Liver (tissue), 9 donors: Measurements from ENCODE around the gene CNKSR3. TPM values are rescaled to one million over a fixed set of nuclear protein-coding genes. Genes with fewer than 3 reads are reported as not detected.
A peak's percentile ranks its signal among the peaks of the same experiment; 100 is the strongest.

Experiments used
- DNase-seq: peaks from one replicate; pipeline ENCODE4 v3.0.0-alpha.2; 2017; ENCODE audit warnings: low spot score
- H3K27ac ChIP-seq, 2 donors: one replicate each; pipeline ENCODE4 v1.7.0; 2013; ENCODE audit warnings: inconsistent platforms in 2 of 2, low read length in 2 of 2, control low read depth in 1 of 2, low read depth in 1 of 2, mild to moderate bottlenecking in 1 of 2
- H3K27me3 ChIP-seq, 4 donors: one replicate each; pipeline versions ENCODE4 v1.6.1 to v1.7.0; 2013; ENCODE audit warnings: low read length in 3 of 4, inconsistent platforms in 1 of 4, mild to moderate bottlenecking in 1 of 4, moderate library complexity in 1 of 4; ENCODE audit not compliant: control insufficient read depth in 4 of 4, insufficient read depth in 4 of 4
- H3K36me3 ChIP-seq, 4 donors: one replicate each; pipeline versions ENCODE4 v1.6.1 to v1.7.0; 2013; ENCODE audit warnings: low read length in 3 of 4, mild to moderate bottlenecking in 3 of 4, low read depth in 1 of 4, moderate library complexity in 1 of 4; ENCODE audit not compliant: control insufficient read depth in 4 of 4, insufficient read depth in 3 of 4
- H3K4me1 ChIP-seq, 4 donors: one replicate each; pipeline versions ENCODE4 v1.6.1 to v1.7.0; 2013; ENCODE audit warnings: low read length in 3 of 4, mild to moderate bottlenecking in 3 of 4, moderate library complexity in 1 of 4; ENCODE audit not compliant: control insufficient read depth in 4 of 4, insufficient read depth in 4 of 4
- H3K4me3 ChIP-seq, 3 donors: one replicate each; pipeline versions ENCODE4 v1.6.1 to v1.7.0; 2013; ENCODE audit warnings: low read length in 3 of 3, control low read depth in 1 of 3, low read depth in 1 of 3, mild to moderate bottlenecking in 1 of 3
- H3K9ac ChIP-seq, 2 donors: one replicate each; pipeline ENCODE4 v1.7.0; 2013; ENCODE audit warnings: low read length in 2 of 2, mild to moderate bottlenecking in 2 of 2, moderate library complexity in 2 of 2, control low read depth in 1 of 2, low read depth in 1 of 2
- H3K9me3 ChIP-seq, 4 donors: one replicate each; pipeline versions ENCODE4 v1.6.1 to v1.7.0; 2013; ENCODE audit warnings: low read length in 3 of 4; ENCODE audit not compliant: control insufficient read depth in 4 of 4
- EGR1 ChIP-seq, 2 donors: IDR thresholded peaks; 2 replicates each; pipeline ENCODE4 v1.6.1; 2016 to 2018; ENCODE audit warnings: antibody characterized with exemption in 2 of 2, low read depth in 2 of 2
- FOXA1 ChIP-seq: IDR thresholded peaks from 2 replicates; pipeline ENCODE4 v1.6.1; 2016; ENCODE audit warnings: antibody characterized with exemption
- FOXA2 ChIP-seq: IDR thresholded peaks from 2 replicates; pipeline ENCODE4 v1.6.1; 2016; ENCODE audit warnings: antibody characterized with exemption
- GABPA ChIP-seq, 2 donors: IDR thresholded peaks in 1 of 2; conservative IDR thresholded peaks in 1 of 2; 2 replicates each; pipeline ENCODE4 v1.6.1; 2016; ENCODE audit warnings: antibody characterized with exemption in 2 of 2, mild to moderate bottlenecking in 1 of 2, moderate library complexity in 1 of 2
- HNF4A ChIP-seq, 2 donors: conservative IDR thresholded peaks; 2 replicates each; pipeline ENCODE4 v1.6.1; 2016; ENCODE audit warnings: antibody characterized with exemption in 2 of 2, mild to moderate bottlenecking in 2 of 2
- HNF4G ChIP-seq: IDR thresholded peaks from 2 replicates; pipeline ENCODE4 v1.6.1; 2016; ENCODE audit warnings: antibody characterized with exemption
- JUND ChIP-seq, 2 donors: IDR thresholded peaks; 2 replicates each; pipeline ENCODE4 v1.6.1; 2016; ENCODE audit warnings: antibody characterized with exemption in 2 of 2
- NR2F2 ChIP-seq: IDR thresholded peaks from 2 replicates; pipeline ENCODE4 v1.6.1; 2016; ENCODE audit warnings: antibody characterized with exemption
- RAD21 ChIP-seq, 2 donors: IDR thresholded peaks; 2 replicates each; pipeline ENCODE4 v1.6.1; 2016; ENCODE audit warnings: antibody characterized with exemption in 2 of 2, mild to moderate bottlenecking in 2 of 2
- RXRA ChIP-seq, 2 donors: IDR thresholded peaks; 2 replicates each; pipeline ENCODE4 v1.6.1; 2017 to 2018; ENCODE audit warnings: antibody characterized with exemption in 2 of 2, mild to moderate bottlenecking in 1 of 2
- SP1 ChIP-seq: IDR thresholded peaks from 2 replicates; pipeline ENCODE4 v1.6.1; 2018; ENCODE audit warnings: antibody characterized with exemption, mild to moderate bottlenecking
- TAF1 ChIP-seq: conservative IDR thresholded peaks from 2 replicates; pipeline ENCODE4 v1.6.1; 2016; ENCODE audit warnings: antibody characterized with exemption, mild to moderate bottlenecking
- YY1 ChIP-seq: IDR thresholded peaks from 2 replicates; pipeline ENCODE4 v1.6.1; 2016; ENCODE audit warnings: antibody characterized with exemption, mild to moderate bottlenecking
- WGBS: extraction: QIAGEN DNeasy Blood & Tissue Kit; methylation state at CpG from one replicate; pipeline ENCODE4 v1.1.7; 2013; 5-methylcytosine and 5-hydroxymethylcytosine counted together
- polyA plus RNA-seq, 2 donors: library from polyadenylated mRNA; stranded (reverse) in 1 of 2; unstranded in 1 of 2; fragments of 200-250 nt in 1 of 2; fragments of >200 nt in 1 of 2; fragmentation: Nextera tagmentation in 1 of 2; extraction: Ambion mirVana in 1 of 2; gene quantifications; one replicate each; pipeline versions ENCODE4 v1.2.1 to v1.2.3, GENCODE V29; 2013 to 2015
- total RNA-seq, 2 donors: library from RNA; depleted of rRNA; stranded (reverse); fragments of >200 nt; gene quantifications; one replicate each; pipeline ENCODE4 v1.2.3, GENCODE V29; 2014
- TF ChIP-seq, protein P1 (sequence below): IDR thresholded peaks from 2 replicates; pipeline ENCODE4 v1.6.1; 2016; ENCODE audit warnings: antibody characterized with exemption
- TF ChIP-seq, protein P2 (sequence below): fragments of 150-350 bp; IDR thresholded peaks from 2 replicates; pipeline ENCODE4 v1.5.1; 2017; ENCODE audit warnings: improper control_type of control experiment, low read depth, low read length; ENCODE audit not compliant: missing input control
- TF ChIP-seq, protein P3 (sequence below): IDR thresholded peaks from 2 replicates; pipeline ENCODE4 v1.6.1; 2016; ENCODE audit warnings: antibody characterized with exemption
- TF ChIP-seq, protein P4 (sequence below): IDR thresholded peaks from 2 replicates; pipeline ENCODE4 v1.6.1; 2016; ENCODE audit warnings: antibody characterized with exemption, mild to moderate bottlenecking
- TF ChIP-seq, protein P5 (sequence below): IDR thresholded peaks from 2 replicates; pipeline ENCODE4 v1.6.1; 2016; ENCODE audit warnings: antibody characterized with exemption
- donor health status: healthy.
- donor health status: healthy.
- donor health status: healthy.
- donor health status: healthy.
- donor health status: healthy.

Gene CNKSR3
- total and polyA plus RNA-seq, 4 donors, result 6.4 to 22.7 (median 15.0) TPM

DNA sequence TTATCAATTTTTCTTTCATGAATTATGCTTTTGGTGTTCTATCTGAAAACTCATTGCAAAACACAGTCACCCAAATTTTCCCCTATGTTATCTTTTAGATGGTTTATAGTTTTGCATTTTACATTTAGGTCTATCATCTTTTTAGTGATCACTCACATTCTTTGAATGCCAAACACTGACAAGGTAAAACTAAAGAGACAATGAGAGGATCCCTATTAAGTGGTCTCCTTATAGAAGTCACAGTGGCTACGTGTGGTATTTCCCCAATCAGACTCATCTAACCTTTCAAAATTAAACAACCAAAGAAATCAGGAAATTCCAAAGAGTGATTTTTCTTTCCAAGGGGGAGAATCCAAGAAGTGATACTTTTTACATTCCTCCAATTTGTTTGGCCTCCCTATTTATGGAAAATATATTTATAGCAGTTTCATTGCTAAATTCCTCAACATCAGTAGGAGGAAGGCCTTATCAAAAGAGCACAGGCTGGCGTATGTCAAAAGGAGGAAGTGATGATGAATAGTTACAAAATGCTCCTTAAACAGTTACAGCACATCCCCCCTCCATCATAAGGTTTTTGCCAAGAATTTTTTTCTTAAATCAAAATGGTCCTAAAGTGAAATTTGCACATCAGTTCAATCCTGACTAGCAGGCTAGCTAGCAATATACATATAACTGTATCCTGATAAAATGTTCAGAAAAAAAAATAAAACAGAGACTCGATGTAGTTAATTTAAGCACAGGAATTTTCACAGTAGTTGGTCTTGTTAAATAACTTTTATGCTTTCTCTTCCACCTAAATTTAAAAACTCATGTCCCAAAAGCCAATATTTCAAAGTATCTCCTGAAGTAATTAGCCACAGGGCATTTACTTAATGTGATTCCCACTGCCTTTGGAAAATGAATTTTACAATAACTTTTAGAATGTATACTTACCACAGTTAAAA lies 77.7 kb downstream of the CNKSR3 start:
- Histone ChIP-seq H3K27me3 (no peaks in the 10 kb centered on the region), H3K27ac (peak overlapping the region; percentile 3 to 31), H3K9ac (no peak overlapping the region), H3K36me3 (peaks cover 0 to 13% (median 5%) of the 10 kb centered on the region in 4 donors), H3K4me1 (peaks cover 4 to 30% (median 28%) of the 10 kb centered on the region in 4 donors), H3K4me3 (no peak overlapping the region), H3K9me3 (no peaks in the 10 kb centered on the region)
- 59% methylated on average over 3 of the region's 3 CpGs for WGBS
- TF ChIP-seq HNF4G (no peak), RAD21 (IDR thresholded peaks at IDR 0.05) (peak; percentile 30 to 35), NR2F2 (peak; percentile 81)
- no peak for DNase-seq

DNA sequence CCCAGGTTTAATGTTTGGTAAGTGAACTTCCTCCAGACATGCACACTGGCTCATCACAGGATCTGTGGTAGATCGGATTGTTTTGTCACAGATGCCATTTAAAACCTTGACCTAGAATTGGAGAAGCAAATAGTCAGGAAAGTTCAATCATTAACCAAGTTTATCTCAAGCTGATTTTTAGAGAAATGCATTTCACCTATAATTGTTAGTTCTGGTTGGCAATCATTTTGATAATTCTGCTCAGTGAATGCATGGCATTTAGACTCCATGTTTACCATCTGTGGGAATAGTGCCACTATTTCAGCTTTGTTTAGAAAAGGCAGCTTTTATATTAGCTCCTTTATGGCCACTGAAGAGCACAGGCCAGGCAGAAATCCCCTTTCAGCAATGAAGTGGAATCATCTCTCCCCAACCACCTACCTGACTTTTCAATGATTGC lies 80.0 kb downstream of the CNKSR3 start:
- Histone ChIP-seq H3K9me3 (no peaks in the 10 kb centered on the region), H3K36me3 (peaks cover 1 to 13% (median 4%) of the 10 kb centered on the region in 4 donors), H3K27ac (peak overlapping the region; percentile 81 to 84), H3K4me3 (peak overlapping the region; percentile 22 to 76 (median 63)), H3K27me3 (no peaks in the 10 kb centered on the region), H3K4me1 (peaks cover 4 to 34% (median 30%) of the 10 kb centered on the region in 4 donors), H3K9ac (peak overlapping the region in 1 of 2 donors; percentile 97)
- TF ChIP-seq HNF4G (no peak), FOXA1 (no peak), SP1 (peak; percentile 74), RAD21 (IDR thresholded peaks at IDR 0.05) (no peak), YY1 (peak; percentile 96), GABPA (IDR thresholded peaks at IDR 0.05 in 1 of 2, conservative IDR thresholded peaks at IDR 0.05 in 1 of 2) (no peak), HNF4A (conservative IDR thresholded peaks at IDR 0.05) (peak; percentile 38 to 58), TAF1 (peak; percentile 90), RXRA (IDR thresholded peaks at IDR 0.05) (peak; percentile 29 to 69), EGR1 (IDR thresholded peaks at IDR 0.05; ENCODE audit: low read depth in 2 of 2) (no peak), FOXA2 (peak; percentile 20), JUND (IDR thresholded peaks at IDR 0.05) (peak in 1 of 2 donors; percentile 60), NR2F2 (no peak)
- TF ChIP-seq, protein P1, sequence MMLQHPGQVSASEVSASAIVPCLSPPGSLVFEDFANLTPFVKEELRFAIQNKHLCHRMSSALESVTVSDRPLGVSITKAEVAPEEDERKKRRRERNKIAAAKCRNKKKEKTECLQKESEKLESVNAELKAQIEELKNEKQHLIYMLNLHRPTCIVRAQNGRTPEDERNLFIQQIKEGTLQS, result no peak
- TF ChIP-seq, protein P2, sequence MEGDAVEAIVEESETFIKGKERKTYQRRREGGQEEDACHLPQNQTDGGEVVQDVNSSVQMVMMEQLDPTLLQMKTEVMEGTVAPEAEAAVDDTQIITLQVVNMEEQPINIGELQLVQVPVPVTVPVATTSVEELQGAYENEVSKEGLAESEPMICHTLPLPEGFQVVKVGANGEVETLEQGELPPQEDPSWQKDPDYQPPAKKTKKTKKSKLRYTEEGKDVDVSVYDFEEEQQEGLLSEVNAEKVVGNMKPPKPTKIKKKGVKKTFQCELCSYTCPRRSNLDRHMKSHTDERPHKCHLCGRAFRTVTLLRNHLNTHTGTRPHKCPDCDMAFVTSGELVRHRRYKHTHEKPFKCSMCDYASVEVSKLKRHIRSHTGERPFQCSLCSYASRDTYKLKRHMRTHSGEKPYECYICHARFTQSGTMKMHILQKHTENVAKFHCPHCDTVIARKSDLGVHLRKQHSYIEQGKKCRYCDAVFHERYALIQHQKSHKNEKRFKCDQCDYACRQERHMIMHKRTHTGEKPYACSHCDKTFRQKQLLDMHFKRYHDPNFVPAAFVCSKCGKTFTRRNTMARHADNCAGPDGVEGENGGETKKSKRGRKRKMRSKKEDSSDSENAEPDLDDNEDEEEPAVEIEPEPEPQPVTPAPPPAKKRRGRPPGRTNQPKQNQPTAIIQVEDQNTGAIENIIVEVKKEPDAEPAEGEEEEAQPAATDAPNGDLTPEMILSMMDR, result no peak
- TF ChIP-seq, protein P3, sequence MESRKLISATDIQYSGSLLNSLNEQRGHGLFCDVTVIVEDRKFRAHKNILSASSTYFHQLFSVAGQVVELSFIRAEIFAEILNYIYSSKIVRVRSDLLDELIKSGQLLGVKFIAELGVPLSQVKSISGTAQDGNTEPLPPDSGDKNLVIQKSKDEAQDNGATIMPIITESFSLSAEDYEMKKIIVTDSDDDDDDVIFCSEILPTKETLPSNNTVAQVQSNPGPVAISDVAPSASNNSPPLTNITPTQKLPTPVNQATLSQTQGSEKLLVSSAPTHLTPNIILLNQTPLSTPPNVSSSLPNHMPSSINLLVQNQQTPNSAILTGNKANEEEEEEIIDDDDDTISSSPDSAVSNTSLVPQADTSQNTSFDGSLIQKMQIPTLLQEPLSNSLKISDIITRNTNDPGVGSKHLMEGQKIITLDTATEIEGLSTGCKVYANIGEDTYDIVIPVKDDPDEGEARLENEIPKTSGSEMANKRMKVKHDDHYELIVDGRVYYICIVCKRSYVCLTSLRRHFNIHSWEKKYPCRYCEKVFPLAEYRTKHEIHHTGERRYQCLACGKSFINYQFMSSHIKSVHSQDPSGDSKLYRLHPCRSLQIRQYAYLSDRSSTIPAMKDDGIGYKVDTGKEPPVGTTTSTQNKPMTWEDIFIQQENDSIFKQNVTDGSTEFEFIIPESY, result peak; percentile 49
- TF ChIP-seq, protein P4, sequence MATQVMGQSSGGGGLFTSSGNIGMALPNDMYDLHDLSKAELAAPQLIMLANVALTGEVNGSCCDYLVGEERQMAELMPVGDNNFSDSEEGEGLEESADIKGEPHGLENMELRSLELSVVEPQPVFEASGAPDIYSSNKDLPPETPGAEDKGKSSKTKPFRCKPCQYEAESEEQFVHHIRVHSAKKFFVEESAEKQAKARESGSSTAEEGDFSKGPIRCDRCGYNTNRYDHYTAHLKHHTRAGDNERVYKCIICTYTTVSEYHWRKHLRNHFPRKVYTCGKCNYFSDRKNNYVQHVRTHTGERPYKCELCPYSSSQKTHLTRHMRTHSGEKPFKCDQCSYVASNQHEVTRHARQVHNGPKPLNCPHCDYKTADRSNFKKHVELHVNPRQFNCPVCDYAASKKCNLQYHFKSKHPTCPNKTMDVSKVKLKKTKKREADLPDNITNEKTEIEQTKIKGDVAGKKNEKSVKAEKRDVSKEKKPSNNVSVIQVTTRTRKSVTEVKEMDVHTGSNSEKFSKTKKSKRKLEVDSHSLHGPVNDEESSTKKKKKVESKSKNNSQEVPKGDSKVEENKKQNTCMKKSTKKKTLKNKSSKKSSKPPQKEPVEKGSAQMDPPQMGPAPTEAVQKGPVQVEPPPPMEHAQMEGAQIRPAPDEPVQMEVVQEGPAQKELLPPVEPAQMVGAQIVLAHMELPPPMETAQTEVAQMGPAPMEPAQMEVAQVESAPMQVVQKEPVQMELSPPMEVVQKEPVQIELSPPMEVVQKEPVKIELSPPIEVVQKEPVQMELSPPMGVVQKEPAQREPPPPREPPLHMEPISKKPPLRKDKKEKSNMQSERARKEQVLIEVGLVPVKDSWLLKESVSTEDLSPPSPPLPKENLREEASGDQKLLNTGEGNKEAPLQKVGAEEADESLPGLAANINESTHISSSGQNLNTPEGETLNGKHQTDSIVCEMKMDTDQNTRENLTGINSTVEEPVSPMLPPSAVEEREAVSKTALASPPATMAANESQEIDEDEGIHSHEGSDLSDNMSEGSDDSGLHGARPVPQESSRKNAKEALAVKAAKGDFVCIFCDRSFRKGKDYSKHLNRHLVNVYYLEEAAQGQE, result peak; percentile 54
- TF ChIP-seq, protein P5, sequence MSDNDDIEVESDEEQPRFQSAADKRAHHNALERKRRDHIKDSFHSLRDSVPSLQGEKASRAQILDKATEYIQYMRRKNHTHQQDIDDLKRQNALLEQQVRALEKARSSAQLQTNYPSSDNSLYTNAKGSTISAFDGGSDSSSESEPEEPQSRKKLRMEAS, result peak; percentile 49
- 23% methylated on average over 1 of the region's 1 CpG for WGBS
- no peak for DNase-seq
